HG03280 (cell line): ENCODE results near the gene ZCCHC7.

ENCODE experiments used
- ATAC-seq: cut with Tn5 transposase; IDR thresholded peaks from one replicate; pipeline ENCODE4 v1.9.1; 2021; ENCODE audit warnings: mild to moderate bottlenecking, moderate library complexity; ENCODE audit not compliant: unreplicated experiment

ZCCHC7 gene

DNA sequence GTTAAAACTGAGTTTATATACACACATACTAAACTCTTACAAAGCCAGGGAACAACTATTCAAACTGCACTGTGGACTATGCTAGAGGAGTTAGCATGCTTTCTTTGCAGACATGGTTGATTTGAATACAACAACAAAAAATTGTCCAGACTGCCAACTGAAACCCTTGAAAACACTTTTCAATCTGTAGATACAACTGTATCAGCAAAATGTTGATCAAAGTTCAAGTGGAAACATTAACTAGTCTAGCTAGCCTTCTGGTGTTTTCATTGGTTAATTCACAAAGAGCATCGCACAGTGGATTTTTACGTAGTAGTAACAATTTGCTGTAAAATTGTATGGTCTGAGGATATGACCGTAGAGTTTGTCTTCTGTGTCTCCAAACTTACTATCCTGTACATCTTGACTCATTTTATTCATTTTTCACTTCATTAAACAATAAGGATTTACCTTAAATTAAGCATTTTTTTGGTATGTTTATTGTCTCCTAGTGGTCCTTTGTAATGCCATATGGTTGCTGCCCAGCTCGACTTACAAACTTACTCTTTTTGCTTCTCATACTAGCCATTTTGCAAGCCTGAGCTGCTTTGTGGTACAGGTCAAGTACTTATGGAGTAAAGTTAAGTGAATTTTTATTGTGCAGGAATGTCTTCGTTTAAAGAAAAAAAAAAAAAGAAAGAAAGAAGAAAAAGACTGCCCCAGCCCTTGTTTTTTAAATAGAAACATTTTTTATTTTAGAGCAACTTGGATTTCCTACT, 123.4 kb downstream of the ZCCHC7 start:
- no peak for ATAC-seq

- ATAC-seq = no peak
These were observed 126.5 kb downstream of the ZCCHC7 start for GRCh38 chr9:37246826-37247225.

DNA sequence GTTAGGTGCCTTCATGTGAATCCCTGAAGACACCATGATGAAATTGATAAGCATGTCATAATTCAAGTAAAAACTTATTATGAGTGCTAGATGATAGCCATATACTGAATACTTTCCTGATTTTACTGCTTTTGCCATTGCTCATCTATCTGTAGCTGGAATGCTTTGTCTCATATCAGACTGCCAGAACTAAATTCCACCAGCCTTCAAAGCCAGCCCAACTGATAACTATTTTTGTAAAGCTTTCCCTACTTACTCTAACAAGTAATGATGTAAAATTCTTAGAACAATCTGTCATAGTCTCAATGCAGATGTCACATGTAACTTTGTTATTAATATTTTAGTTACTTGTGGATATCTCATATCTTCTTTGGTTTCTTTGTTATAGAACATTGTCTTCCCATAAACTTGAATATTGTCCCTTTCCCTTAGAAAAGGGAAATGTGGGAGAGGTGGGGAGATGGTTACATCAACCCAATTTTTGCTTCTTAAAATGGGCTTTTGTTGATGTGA, 128.3 kb downstream of the ZCCHC7 start:
- ATAC-seq = no peak

DNA sequence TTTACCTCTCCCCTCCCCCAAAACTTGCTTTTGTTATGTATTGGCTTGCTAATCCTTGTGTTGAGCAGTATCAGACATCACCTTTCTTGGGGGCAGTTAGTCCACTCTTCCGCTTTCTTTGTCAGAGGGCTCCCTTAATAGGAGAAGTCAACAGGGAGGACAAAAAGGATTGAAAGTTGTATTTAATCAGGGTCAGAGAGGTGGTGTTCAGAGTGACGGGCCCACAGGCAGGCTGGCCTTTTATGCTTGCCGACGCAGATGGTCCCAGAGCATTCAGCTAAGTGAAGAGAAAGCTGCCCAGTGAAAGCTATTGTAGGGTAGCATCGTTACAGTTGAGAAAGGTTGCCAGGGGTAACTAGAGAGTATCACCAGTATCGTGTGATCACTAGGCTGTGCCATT, 131.1 kb downstream of the ZCCHC7 start:
- no peak for ATAC-seq

DNA sequence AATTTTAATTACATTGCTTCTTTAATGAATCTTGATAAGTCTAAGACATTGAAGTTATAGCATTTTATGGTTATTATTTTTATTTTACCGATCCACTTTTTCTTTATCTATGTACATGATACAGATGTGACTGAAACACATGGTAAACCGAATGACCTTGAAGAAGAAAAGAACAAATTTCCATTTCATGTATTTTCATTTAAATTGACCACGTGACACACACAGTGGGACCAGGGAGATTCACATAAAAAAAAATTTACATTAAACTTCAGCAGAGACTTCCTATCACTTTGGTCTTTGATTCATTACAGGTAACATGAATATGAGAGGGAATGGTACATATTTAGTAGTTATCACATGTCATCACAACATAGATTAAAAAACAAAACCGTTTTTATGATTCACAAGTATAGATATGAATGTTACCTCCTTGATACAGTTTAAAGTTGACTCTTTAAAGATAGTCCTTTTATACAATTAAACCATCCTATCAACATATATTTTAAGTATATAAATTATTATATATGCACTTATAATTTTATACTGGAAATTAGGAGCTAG, 133.1 kb downstream of the ZCCHC7 start:
- ATAC-seq = no peak

DNA sequence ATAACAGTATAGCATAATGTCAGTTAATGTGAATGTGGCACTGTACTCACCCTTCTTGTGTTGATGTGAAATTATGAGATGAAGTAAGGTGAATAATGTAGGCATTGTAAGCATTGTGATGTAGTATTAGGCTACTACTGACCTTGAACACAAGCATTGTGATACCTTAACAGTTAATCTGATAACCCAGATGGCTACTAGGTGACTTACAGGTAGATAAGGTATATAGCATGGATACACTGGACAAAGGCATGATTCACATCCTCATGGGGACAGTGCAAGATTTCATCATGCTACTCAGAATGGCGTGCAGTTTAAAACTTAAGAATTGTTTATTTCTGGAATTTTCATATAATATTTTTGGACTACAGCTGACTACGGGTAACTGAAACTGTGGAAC, 134.8 kb downstream of the ZCCHC7 start:
- ATAC-seq = no peak

DNA sequence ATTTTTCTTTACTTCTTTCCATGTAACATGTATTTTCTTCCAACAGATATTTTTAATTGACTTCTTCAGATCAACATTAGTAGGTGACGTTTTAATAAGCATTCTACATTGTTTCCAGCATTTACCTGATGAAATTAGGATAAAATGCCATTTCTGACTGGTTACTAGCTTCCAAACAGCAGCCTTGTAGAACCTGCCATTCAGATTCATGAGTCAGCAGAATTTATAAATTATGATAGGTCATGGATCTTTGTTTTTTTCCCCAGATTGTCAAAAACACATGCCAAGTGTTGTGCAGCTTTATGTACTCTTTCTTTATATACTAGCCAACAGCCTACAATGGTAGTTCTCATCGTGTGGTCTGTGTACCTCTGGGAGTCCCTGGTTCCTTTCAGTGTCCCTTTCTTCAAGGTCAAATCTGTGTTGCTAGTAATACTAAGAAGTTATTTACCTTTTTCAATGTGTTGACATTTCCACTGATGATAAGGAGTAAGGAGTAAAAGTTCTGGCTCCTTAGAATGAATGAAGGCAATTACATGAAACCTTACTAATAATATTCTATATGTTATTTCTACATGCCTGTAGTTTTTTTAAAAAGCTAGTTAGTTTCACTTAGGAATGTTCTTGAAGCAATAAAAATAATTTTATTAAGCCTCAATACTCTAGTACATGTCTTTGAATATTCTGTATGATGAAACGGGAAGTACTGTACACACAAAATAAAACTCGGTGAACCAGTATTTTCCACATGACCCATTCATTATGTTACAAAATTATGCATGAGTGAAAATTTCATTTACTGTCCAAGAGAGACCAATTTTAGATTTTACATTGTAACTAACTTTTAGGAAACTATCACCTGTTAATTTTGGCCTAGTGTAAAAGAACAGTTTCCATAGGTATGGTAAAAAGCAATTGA, 135.8 kb downstream of the ZCCHC7 start:
- no peak for ATAC-seq

- no peak for ATAC-seq
These were observed 139.6 kb downstream of the ZCCHC7 start for GRCh38 chr9:37259951-37260350.

DNA sequence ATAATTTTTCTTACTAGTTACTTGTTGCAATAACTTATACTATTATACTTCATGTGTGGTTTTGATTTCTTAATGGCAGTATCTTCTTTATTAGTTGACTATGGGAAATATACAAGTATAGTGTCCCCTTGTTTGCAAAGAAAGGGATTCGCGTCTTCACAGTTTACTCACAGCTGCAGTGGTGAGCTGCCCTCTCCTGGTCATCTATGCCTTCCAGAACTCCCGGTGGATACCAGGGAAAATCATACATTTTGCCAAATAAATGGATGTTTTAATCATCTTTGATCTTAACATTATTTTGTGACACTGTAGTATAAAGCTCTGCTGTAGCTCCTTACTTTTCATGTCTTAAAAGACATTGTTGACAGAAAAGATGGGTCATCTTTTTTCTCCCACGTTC, 142.0 kb downstream of the ZCCHC7 start:
- ATAC-seq = no peak

GRCh38 chr9:37264539-37264938, 144.2 kb downstream of the ZCCHC7 start:
- ATAC-seq = no peak

DNA sequence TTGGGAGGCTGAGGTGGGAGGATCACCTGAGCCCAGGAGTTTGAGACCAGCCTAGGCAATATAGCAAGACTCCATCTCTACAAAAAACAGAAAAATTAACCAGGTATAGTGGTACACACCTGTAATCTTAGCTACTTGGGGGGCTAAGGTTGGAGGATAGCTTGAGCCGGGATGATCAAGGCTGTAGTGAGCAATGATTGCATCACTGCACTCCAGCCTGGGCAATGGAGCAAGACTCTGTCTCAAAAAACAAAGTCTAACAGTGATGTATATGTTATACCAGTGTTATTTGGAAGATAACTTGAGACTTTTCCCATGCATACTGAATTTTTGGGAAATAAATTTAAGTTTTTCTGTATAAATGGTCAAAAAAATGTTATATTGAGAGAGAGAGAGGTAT, 146.3 kb downstream of the ZCCHC7 start:
- ATAC-seq = no peak

GRCh38 chr9:37269221-37269620, 148.8 kb downstream of the ZCCHC7 start:
- ATAC-seq = no peak

DNA sequence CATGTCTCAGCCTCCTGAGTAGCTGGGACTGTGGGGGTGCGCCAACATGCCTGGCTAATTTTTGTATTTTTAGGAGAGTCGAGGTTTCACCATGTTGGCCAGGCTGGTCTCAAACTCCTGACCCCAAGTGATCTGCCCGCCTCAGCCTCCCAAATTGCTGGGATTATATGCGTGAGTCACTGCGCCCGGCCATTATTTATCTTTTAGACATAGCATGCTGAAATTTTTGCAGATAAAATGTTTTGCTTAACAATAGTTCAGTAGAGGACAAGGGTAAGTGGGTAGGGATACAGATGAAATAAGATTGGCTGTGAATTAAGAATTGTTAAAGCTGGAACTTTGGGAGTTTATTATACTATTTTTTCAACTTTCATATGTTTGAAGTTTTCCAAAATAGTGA, 151.3 kb downstream of the ZCCHC7 start:
- ATAC-seq = no peak

- no peak for ATAC-seq
These were observed 153.2 kb downstream of the ZCCHC7 start for GRCh38 chr9:37273595-37273994.

DNA sequence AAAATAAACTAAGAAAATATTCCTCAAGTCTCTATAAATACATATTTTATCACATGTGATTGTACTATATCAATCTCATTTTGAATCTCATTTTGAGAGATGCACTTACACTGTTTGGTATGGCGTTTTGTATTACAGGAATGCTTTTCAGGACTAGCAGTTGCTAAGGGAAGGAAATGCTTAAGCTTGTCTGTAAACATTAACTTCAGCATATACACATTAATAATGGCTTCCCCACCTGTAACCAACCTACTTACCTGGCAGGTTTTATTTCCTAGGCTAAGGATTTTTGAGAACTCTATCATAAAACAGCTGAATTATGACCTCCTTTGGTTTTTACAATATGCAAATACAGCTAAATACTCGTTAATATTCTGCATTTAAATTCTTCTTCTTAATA, 161.2 kb downstream of the ZCCHC7 start:
- ATAC-seq = no peak

DNA sequence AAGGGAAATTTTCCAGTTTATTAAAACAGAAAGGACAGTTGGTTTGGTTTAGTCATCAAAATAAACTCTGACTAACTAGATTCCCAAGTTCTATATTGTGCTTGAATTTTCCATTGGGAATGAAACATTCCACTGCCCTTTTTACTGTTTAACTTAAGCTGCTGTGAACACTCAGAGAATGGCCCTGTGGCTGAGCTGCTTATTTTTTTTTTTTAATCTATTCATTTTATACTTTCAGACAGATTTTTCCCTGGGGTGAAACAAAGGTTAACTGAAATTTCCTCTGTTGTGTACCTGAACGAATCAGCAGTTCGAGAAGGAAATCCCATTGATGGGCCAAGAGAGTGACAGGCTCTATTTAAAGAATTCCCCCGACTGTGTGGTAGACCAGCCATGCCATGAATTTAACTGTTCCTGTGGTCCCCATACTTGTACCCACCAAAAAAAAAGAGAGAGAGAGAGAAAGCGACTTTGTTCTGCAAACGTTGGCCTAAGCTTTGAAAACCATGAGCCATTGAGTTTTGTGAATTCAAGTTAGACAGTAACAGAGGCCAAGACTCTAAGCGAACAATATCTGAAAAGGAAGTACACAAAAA, 163.5 kb downstream of the ZCCHC7 start:
- ATAC-seq = no peak

DNA sequence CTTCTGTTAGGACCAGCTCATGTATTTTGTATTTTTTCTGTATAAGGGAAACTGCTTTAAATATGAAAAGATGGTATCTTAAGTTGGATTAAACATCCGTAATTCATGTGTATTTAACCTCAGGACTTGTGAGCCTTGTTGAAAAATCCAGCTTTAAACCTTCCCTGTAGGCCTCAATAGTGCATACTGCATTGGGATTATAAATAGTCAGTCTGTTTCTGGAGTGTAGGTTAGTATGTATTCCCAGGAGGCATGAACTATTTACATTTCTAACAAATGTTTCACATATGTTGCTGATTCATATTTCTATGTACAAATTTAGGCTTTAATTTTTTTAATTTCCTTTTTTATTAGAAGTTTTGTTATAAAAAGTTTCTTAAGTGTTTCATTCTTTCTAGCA, 164.3 kb downstream of the ZCCHC7 start:
- no peak for ATAC-seq

DNA sequence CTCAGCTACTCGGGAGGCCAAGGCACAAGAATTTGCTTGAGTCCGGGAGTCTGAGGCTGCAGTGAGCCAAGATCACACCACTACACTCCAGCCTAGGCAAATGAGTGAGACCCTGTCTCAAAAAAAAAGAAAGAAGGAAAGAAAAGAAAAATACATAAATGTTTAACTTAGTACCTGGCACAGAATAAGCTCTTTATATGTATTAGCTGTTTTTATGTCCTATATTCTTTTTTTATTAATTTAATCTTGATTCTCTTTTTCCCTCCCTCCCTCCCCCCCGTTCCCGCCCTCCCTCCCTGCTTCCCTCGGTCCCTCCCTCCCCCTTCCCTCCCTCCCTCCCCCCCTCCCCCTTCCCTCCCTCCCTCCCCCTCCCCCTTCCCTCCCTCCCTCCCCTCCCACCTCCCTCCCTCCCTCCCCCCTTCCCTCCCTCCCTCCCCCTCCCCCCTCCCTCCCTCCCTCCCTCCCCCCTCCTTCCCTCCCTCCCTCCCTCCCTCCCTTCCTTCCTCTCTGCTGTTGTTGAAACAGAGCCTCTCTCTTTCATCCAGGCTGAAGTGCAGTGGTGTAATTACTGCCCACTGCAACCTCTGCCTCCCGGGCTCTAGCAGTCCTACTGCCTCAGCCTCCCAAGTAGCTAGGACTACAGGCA, 166.3 kb downstream of the ZCCHC7 start:
- no peak for ATAC-seq

GRCh38 chr9:37287317-37287716, 166.9 kb downstream of the ZCCHC7 start:
- no peak for ATAC-seq

DNA sequence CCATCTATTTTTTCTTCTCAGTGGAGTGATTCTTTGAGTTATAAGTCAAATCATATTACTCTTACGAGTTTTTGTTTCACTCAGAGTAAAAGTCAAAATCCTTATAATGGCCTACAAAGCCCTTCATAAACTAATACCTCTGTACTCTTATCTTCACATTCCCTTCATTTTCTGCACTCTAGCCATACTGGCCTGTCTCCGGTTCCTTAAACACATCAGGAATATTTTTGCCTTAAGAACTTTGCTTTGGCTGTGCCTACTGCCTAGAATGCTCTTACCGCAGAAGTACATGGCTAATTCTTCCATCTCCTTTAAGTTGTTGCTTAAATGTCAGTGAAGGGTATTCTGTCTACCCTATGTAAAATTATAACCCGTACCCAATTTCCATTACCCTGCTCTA, 169.3 kb downstream of the ZCCHC7 start:
- ATAC-seq = no peak
